Uterus (tissue), 4 donors: ENCODE measurements around the gene ITIH5. TPM values are rescaled to one million over a fixed set of nuclear protein-coding genes. Genes with fewer than 3 reads are reported as not detected.

Source experiments
- DNase-seq, 2 donors: peaks; one replicate each; pipeline ENCODE4 v3.0.0-alpha.2; 2019 to 2020
- H3K27ac ChIP-seq, 2 donors: fragments of 200-600 bp; sonication (generic); 1 replicate in 1 of 2; 2 replicates in 1 of 2; pipeline ENCODE4 v1.5.1; 2016 to 2018
- H3K27me3 ChIP-seq, 2 donors: fragments of 200-600 bp; sonication (generic); one replicate each; pipeline ENCODE4 v1.5.1; 2018 to 2019; ENCODE audit warnings: control low read depth in 1 of 2
- H3K36me3 ChIP-seq, 2 donors: fragments of 200-600 bp; sonication (generic); one replicate each; pipeline ENCODE4 v1.5.1; 2019; ENCODE audit warnings: control low read depth in 1 of 2
- H3K4me1 ChIP-seq, 2 donors: fragments of 200-600 bp; sonication (generic); one replicate each; pipeline ENCODE4 v1.5.1; 2018 to 2019; ENCODE audit warnings: control low read depth in 1 of 2
- H3K4me3 ChIP-seq, 2 donors: fragments of 200-600 bp; sonication (generic); 1 replicate in 1 of 2; 2 replicates in 1 of 2; pipeline ENCODE4 v1.5.1; 2018 to 2019; ENCODE audit warnings: mild to moderate bottlenecking in 1 of 2
- H3K9me3 ChIP-seq, 2 donors: fragments of 200-600 bp; sonication (generic); one replicate each; pipeline ENCODE4 v1.5.1; 2019; ENCODE audit warnings: control low read depth in 1 of 2
- POLR2A ChIP-seq, 2 donors: fragments of 450-650 bp; IDR thresholded peaks; one replicate each; pipeline ENCODE4 v1.6.1; 2016; ENCODE audit warnings: antibody characterized with exemption in 2 of 2, mild to moderate bottlenecking in 1 of 2, moderate library complexity in 1 of 2
- intact Hi-C: fragments of 100-400 bp; cut with DNase I; formaldehyde crosslinking; loops from one replicate; pipeline ENCODE4 v1.15.1; 2023; ENCODE audit warnings: low total_unique reads
- total RNA-seq, 4 donors: library from RNA; depleted of rRNA in 3 of 4; stranded (reverse); fragments of >200 nt in 3 of 4; gene quantifications; one replicate each; pipeline versions ENCODE4 v1.1.0 to v1.2.4, GENCODE V29; 2014 to 2023
- TF ChIP-seq, protein P1 (sequence below), 4 experiments: fragments of 200-600 bp in 2 of 4; fragments of 450-650 bp in 2 of 4; sonication (generic) in 2 of 4; IDR thresholded peaks; one replicate each; pipeline ENCODE4 v1.5.1; 2016 to 2019; ENCODE audit warnings: antibody characterized with exemption in 4 of 4, mild to moderate bottlenecking in 2 of 4, moderate library complexity in 1 of 4
- donor health status: DM: yes; HTN: yes; CAD: no.

The ITIH5 gene
- total RNA-seq, 4 donors from 2014 or later = 8.4 to 32.9 (median 16.9) TPM

DNA sequence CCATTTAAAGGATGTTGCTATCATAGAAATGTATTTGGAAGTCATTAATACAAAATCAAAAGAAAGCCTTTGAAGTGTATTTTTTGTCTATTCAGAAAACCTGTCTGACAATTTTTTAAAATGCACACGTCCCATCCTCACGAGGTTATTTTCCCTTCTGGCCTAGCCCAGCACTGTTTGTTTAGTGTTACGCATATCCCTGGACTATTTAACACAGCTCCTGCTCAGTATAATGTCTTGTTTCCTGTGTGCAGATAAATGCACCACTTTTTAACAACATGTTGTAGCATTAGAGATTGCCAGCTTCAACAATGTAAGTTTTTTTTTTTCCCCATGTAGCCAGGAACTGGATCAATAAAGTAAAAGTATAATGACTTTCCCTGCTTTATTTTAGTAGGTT, 153.3 kb downstream of the ITIH5 start:
- no peak overlapping the region for H3K27ac ChIP-seq
- intact Hi-C loops = no loop called here

DNA sequence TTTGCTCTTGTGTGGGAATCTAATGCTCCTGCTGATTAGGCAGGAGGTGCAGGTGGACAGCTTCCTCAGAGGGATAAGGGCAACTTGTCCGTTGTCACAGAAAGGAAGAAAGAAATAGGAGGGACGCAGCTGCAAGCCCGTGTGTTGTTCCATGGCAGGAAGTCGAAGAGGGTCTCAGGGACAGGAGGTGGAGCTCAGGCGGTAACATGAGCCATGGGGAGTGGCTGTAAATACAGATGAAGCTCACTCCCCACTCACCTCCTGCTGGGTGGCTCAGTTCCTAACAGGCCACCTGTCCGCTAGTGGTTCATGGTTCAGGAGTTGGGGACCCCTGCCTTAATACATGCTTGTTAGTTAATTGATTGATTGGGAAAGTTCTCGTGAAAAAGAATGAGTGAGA, 154.3 kb downstream of the ITIH5 start:
- Histone ChIP-seq H3K36me3 (no peaks in the 10 kb centered on the region), H3K9me3 (no peaks in the 10 kb centered on the region), H3K27ac (no peak overlapping the region), H3K27me3 (no peaks in the 10 kb centered on the region), H3K4me1 (no peaks in the 10 kb centered on the region), H3K4me3 (no peak overlapping the region)
- no peak for DNase-seq
- intact Hi-C loops = no loop called here
- TF ChIP-seq POLR2A (IDR thresholded peaks at IDR 0.05) = no peak
- TF ChIP-seq, protein P1, sequence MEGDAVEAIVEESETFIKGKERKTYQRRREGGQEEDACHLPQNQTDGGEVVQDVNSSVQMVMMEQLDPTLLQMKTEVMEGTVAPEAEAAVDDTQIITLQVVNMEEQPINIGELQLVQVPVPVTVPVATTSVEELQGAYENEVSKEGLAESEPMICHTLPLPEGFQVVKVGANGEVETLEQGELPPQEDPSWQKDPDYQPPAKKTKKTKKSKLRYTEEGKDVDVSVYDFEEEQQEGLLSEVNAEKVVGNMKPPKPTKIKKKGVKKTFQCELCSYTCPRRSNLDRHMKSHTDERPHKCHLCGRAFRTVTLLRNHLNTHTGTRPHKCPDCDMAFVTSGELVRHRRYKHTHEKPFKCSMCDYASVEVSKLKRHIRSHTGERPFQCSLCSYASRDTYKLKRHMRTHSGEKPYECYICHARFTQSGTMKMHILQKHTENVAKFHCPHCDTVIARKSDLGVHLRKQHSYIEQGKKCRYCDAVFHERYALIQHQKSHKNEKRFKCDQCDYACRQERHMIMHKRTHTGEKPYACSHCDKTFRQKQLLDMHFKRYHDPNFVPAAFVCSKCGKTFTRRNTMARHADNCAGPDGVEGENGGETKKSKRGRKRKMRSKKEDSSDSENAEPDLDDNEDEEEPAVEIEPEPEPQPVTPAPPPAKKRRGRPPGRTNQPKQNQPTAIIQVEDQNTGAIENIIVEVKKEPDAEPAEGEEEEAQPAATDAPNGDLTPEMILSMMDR (IDR thresholded peaks at IDR 0.05) = no peak

More for the DNA sequence above, 153.3 kb downstream of the ITIH5 start:
- H3K4me1 ChIP-seq = no peaks in the 10 kb centered on the region
- H3K27me3 ChIP-seq = no peaks in the 10 kb centered on the region
- TF ChIP-seq, protein P1 (IDR thresholded peaks at IDR 0.05) = no peak
- no peak for TF ChIP-seq POLR2A (IDR thresholded peaks at IDR 0.05)
- H3K9me3 ChIP-seq = no peaks in the 10 kb centered on the region
- DNase-seq = no peak
- H3K4me3 ChIP-seq = no peak overlapping the region
- no peaks in the 10 kb centered on the region for H3K36me3 ChIP-seq

DNA sequence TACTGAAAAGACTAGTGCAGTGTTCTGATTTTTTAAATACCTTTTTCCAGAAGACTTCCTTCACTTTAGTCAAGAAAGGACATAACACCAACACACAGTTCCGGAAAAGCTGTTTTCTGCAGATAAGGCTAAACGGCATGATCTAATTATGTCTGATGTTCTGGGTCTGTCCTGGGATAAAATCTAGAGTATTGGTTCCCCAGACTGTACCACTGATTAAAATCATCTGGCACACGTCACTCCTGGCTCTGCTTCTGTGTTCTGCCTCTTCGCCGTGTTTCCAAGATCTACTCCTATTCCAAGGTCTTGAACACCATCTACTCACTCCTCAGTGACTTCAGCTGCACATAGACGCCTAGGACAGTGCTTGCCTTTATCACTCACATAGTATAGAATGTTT, 155.2 kb downstream of the ITIH5 start:
- no peaks in the 10 kb centered on the region for H3K4me1 ChIP-seq
- no peak for TF ChIP-seq POLR2A (IDR thresholded peaks at IDR 0.05)
- TF ChIP-seq, protein P1 (IDR thresholded peaks at IDR 0.05) = no peak
- no peaks in the 10 kb centered on the region for H3K9me3 ChIP-seq
- no peak for DNase-seq
- H3K27ac ChIP-seq = no peak overlapping the region
- H3K27me3 ChIP-seq = no peaks in the 10 kb centered on the region
- H3K4me3 ChIP-seq = no peak overlapping the region
- intact Hi-C loops = no loop called here
- no peaks in the 10 kb centered on the region for H3K36me3 ChIP-seq

Other genes starting within 250 kb of the ITIH5 start
- gene ITIH2, start 36.4 kb upstream of the ITIH5 start, total RNA-seq = under 1 TPM in 1 of 4 donors, not detected in 3; 0.21 TPM
- gene KIN, start 121.0 kb upstream of the ITIH5 start, total RNA-seq = 10 to 100 TPM in 3 of 4 donors, 1 to 10 TPM in 1; 7.4 to 72.0 (median 14.5) TPM
- gene ATP5F1C, start 121.2 kb upstream of the ITIH5 start, total RNA-seq = 100 to 1,000 TPM; 126 to 327 (median 230) TPM
- gene TAF3, start 151.5 kb upstream of the ITIH5 start, total RNA-seq = 10 to 100 TPM in 1 of 4 donors, 1 to 10 TPM in 3; 2.9 to 17.5 (median 5.1) TPM